ENCODE measurements around the gene PRDX1.
"Not testable (repeated sequence)": the region's sequence is repeated elsewhere in the genome, so short reads cannot be mapped to it uniquely, and the experiment has no call there.

The PRDX1 gene

DNA sequence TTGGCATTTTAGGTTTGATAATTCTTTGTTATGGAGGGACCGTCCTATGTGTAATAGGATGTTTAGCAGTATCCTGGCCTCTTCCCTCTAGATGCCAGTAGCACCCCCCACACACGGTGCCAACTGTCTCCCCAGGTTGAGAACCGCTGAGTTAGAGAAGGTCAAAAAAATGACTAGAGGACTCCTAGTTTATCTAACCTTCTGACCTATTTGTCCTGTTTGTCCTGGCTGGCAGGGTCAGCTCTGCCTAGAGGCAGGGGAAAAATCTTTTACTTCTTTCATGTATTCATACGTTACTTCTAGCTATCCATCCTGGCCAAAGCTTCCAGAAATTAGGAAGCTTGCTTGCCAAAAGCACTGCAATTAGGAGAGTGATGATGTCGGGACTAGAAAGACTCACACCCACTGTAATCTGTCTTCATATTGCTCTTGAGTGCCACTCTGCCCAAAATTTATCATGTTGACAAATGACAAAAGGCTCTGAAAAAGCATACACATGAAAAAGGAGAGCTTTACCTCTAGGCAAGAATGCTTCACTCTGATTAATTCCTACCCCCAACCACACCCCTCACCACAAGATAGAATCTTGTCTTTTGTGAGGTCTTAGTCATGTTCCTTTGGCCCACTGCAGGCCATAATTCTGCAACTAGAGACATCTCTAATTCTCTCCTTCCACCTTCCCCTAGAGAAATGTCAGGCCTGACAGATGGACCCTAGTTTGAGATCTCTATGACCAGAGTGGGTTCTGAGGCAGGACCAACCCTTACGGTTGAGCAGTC is 14.5 kb upstream of the PRDX1 start:
- no peak for DNase-seq (ENCODE audit: low read depth)

DNA sequence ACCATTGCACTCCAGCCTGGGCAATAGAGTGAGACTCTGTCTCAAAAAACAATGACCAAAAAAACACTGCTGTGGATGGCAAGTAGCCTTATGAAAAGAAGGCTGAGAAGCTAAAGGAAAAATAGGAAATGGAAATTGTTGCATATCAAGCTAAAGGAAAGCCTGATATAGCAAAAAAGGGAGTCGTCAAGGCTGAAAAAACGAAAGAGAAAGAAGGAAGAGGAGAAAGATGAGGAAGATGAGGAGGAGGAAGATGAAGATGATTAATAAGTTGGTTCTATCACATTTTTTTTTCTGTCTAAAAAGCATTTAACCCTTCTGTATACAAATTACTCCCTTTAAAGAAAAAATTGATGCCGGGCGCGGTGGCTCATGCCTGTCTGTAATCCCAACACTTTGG is 10.2 kb upstream of the PRDX1 start:
- DNase-seq (ENCODE audit: low read depth), result no peak

DNA sequence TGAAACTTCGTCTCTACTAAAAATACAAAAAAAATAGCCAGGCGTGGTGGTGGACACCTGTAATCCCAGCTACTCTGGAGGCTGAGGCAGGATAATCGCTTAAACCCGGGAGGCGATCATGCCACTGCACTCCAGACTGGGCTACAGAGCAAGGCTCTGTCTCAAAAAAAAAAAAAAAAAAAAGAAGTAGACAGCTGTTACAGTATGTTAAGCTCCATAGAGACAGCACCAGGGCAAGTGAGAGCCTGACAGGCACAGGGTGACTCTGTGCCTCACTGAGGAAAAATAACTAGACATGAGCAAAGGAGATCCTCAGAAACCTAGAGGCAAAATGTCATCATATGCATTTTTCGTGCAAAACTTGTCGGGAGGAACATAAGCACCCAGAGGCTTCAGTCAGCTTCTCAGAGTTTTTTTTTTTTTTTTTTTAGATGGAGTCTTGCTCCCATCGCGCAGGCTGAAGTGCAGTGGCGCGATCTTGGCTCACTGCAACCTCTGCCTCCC is 9.0 kb upstream of the PRDX1 start:
- DNase-seq (ENCODE audit: low read depth), result no peak

DNA sequence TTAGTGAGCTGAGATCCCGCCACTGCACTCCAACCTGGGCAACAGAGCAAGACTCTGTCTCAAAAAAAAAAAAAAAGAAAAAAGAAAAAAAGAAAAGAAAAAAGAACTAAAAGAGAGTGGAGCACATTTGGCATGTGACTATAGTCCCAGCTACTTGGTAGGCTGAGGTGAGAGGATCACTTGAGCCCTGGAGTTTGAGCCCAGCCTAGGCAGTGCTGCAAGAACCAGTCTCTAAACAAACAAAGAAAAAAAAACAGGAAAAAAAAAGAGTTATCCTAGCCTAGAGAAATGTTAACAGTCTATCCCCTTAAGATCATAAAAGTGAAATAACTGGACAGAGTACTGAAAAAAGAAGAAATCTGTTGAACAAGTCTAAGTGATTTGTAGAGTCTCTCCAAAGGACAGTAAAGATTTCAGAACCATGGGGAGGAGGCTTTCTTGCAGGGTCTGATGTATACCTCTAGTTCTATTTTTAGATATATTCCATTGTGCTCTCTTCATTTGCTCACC is 4.5 kb upstream of the PRDX1 start:
- DNase-seq (ENCODE audit: low read depth), result no peak

DNA sequence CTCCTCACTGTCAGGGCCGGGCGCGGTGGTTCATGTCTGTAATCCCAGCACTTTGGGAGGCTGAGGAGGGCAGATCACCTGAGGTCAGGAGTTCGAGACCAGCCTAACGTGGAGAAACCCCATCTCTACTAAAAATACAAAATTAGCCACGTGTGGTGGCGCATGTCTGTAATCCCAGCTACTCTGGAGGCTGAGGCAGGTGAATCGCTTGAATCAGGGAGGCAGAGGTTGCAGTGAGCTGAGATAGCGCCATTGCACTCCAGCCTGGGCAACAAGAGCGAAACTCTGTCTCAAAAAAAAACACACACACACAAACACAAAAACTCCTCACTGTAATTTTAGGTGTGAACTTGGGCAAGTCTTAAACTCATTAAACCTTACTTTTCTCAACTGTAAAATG is 2.3 kb upstream of the PRDX1 start:
- DNase-seq (ENCODE audit: low read depth), result not testable (repeated sequence)

DNA sequence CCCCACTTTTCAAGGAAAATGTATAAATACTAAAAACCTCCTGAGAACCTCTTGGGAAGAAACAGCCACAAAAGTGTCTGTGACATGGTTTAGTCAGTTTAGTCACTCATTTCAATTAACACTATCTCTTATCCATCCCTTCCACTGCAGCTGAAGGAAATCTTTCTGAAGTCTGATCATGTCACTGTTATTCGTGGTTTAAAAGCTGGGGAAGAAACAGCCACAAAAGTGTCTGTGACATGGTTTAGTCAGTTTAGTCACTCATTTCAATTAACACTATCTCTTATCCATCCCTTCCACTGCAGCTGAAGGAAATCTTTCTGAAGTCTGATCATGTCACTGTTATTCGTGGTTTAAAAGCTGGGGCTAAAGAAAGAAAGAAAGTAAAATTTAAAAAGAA is 1.8 kb upstream of the PRDX1 start:
- not testable (repeated sequence) for DNase-seq (ENCODE audit: low read depth)

DNA sequence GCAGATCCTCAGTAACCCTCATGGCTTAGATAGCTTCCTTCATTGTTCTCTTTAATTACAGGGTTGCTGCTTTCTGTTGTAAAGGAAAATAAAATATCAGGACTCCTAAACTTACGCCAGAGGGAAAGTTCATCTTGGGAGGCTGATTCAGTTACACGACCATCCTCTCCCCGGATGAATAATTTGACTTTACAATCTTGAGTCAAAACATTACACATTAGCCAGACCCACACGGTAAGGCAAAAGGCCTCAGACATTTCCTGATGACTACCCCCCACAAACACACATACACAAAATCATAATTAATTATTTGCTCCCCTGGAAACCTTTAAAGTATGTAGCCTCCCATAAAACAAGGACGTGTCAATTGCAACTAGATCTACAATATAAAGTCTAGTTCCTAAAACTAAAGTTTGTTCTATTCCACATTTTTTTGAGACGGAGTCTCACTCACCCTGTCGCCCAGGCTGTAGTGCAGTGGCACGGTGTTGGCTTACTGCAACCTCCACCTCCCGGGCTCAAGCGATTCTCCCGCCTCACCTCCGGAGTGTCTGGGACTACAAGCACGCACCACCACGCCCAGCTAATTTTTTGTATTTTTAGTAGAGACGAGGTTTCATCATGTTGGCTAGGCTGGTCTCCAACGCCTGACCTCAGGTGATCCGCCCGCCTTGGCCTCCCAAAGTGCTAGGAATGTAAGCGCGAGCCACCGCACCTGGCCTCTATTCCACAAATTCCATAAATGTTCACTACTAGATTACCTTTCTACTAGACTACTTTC is 830 bp upstream of the PRDX1 start:
- DNase-seq (ENCODE audit: low read depth), result no peak

DNA sequence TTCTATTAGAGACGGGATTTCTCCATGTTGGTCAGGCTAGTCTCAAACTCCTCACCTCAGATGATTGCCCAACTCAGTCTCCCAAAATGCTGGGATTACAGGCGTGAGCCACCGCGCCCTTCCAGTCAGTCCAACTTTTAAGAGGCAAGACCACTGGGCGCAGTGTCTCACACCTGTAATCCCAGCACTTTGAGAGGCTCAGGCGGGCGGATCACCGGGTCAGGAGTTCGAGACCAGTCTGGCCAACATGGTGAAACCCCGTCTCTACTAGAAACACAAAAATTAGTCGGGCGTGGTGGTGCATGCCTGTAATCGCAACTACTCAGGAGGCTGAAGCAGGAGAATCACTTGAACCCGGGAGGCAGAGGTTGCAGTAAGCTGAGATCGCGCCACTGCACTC is 1.9 kb downstream of the PRDX1 start:
- DNase-seq (ENCODE audit: low read depth), result not testable (repeated sequence)

DNA sequence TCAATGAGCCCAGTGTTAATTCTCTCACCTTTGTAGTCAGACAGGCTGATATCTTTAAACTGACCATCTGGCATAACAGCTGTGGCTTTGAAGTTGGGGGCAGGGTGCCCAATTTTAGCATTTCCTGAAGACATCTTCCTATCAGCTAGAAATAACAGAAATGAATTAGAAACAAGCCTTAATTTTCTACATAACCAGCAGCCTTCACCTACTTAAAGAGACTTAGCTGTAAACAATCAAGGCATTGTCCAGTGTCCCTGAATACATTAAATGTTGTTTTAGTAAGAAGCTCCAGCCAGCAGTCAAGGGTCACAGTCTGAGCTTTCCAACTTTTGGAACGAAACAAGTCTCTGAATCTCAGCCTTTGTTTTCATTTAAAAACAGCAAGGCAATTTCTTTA is 2.8 kb downstream of the PRDX1 start:
- DNase-seq (ENCODE audit: low read depth), result no peak

DNA sequence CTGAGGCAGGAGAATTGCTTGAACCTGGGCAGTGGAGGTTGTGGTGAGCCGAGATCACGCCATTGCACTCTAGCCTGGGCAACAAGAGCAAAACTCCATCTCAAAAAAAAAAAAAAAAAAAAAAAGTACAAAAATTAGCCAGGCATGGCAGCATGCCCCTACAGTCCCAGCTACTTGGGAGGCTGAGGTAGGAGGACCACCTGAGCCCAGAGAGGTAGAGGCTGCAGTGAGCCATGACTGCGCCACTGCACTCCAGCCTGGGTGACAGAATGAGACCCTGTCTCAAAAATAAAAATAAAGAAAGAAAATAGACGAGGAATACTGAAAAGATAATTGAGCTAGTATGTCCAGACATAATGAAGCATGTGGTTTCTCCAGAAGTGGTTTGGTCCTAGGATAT is 3.3 kb downstream of the PRDX1 start:
- not testable (repeated sequence) for DNase-seq (ENCODE audit: low read depth)

DNA sequence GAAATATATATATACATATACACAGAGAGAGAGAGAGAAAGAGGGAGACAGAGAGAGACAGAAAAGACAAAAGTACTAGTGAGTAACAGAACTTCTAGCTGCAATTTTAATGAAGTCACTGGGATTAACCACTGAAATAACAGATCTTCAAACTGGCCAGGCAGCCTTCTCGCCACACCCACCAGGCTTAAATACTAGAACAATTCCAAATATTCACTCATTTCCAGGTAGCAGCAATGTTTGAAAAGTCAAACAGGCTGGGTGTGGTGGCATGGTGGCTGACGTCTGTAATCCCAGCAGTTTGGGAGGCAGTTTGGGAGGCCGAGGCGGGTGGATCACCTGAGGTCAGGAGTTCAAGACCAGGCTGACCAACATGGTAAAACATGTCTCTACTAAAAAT is 5.2 kb downstream of the PRDX1 start:
- no peak for DNase-seq (ENCODE audit: low read depth)

DNA sequence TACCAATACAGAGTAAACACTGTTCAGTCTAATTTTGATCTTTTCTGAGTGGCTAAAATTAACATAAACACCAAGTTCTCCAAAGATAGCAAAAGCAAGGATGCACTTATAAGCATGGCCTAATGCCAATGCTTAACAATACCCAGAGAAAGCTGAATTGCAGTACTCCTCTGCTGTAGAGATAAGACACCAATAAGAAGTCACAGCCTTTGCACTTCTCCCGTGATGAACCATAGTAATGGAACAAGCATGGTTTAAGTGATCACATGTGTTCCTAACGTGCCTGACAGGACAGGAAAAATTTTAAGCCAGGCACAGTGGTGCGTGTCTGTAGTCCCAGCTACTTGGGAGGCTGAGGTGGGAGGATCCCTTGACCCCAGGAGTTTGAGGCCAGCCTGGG is 5.6 kb downstream of the PRDX1 start:
- DNase-seq (ENCODE audit: low read depth), result no peak

DNA sequence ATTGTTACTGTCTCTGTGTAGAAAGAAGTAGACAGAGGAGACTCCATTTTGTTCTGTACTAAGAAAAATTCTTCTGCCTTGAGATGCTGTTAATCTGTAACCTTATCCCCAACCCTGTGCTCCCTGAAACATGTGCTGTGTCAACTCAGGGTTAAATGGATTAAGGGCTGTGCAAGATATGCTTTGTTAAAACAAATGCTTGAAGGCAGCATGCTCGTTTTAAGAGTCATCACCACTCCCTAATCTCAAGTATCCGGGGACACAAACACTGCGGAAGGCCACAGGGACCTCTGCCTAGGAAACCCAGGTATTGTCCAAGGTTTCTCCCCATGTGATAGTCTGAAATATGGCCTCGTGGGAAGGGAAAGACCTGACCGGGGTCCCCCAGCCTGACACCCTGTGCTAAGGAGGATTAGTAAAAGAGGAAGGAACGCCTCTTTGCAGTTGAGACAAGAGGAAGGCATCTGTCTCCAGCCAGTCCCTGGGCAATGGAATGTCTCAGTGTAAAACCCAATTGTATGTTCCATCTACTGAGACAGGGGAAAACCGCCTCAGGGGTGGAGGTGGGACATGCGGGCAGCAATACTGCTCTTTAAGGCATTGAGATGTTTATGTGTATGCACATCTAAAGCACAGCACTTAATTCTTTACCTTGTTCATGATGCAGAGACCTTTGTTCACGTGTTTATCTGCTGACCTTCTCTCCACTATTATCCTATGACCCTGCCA is 8.0 kb downstream of the PRDX1 start:
- DNase-seq (ENCODE audit: low read depth), result not testable (repeated sequence)

DNA sequence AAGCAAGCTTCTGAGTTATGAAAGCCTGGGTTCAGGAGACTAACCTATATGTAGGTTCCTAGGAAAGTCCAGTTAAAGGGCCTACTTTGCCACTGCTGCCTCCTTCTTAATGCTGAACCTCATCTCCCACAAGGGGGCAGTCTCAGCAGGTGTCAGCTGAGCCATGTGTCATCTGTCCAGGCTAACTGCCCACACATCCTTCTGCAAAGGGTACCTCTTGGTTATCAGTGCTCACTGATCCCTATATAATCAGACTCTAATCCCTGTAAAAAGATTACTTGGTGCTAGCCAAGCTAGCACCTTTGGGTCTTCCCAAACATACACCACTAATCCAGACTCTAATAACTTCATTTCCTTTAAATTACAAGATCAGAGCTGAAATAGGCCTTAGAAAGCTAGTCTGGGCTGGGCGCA is 9.0 kb downstream of the PRDX1 start:
- DNase-seq (ENCODE audit: low read depth), result no peak

DNA sequence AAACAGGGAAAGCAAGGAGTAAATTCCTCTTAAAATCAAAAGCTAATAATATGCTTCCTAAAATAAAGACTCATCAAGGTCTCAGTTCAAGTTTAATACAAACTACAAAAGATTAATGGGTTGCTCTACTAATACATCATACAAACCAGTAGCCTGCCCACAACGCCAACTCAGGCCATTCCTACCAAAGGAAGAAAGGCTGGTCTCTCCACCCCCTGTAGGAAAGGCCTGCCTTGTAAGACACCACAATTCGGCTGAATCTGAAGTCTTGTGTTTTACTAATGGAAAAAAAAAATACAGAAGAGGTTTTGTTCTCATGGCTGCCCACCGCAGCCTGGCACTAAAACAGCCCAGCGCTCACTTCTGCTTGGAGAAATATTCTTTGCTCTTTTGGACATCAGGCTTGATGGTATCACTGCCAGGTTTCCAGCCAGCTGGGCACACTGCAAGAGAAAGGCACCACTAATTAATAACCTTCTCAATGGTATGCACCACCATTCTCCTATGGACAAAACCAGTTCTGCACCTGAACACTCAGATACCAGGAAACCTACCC is 10.6 kb downstream of the PRDX1 start:
- DNase-seq (ENCODE audit: low read depth), result no peak

DNA sequence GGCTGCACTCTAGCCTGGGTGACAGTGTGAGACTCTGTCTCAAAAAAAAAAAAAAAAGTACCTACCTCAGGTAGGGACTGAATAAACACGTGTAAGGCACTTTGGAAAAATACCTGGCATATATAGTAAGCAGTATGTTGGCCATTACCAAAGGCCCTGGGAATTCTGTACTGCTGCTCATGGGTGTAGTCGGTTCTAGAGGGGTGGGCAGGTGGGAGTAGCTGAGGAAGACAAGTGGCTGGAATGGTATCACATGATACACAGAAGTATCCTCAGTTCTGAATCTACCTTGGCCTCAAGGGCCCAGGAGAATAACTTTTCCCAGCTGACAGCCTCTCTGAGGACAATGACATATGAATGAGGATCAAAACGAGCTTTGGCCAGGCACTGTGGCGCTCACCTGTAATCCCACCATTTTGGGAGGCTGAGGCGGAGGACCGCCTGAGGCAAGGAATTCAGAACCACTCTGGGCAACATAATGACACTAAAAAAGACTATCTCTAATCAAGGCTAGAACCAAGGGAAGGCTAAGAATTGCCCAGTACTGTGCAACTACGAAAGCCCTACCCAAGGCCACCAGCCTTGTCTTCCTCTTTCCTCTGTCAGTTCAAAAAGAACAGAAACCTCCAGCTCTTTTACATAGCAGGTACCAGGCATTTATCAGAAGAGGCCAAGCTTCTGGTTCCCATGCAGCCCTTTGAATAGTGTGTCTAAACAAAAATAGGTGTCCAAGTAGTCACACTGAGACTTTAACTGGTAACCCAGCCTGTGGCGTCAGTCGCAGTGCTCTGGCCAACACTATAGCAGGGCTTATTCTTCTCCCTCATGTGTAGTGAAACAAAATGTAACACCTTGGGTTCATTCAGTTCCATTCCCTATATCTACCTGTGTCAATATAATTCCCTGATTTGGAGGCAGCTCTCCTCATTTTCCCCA is 11.4 kb downstream of the PRDX1 start:
- DNase-seq (ENCODE audit: low read depth), result no peak

DNA sequence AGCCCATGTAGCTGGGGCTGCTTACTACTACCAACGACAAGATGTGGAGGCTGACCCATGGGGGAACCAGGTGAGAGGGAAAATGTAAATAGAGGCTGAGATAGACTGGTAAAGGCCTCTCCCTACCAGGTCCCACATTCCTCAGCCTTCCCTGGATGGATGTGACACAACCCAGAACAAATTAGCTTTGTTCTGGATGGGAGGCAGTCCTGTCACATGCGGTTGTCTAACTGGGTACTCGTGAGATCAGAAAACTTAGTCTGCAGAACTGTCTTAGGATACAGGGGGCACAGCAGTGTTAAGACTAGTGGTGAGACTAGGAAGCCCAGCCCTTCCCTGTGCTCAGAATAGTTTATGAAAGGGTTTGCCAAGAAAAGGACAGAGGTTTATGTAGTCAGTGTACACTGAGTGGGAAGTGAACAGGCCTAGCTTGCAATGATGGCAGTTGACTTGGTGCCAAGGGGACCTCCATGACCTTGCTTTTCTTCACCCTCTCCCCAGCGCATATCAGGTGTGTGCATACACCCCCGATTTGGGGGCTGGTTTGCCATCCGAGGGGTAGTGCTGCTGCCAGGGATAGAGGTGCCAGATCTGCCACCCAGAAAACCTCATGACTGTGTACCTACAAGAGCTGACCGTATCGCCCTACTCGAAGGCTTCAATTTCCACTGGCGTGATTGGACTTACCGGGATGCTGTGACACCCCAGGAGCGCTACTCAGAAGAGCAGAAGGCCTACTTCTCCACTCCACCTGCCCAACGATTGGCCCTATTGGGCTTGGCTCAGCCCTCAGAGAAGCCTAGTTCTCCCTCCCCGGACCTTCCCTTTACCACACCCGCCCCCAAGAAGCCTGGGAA is 13.2 kb downstream of the PRDX1 start:
- no peak for DNase-seq (ENCODE audit: low read depth)

DNA sequence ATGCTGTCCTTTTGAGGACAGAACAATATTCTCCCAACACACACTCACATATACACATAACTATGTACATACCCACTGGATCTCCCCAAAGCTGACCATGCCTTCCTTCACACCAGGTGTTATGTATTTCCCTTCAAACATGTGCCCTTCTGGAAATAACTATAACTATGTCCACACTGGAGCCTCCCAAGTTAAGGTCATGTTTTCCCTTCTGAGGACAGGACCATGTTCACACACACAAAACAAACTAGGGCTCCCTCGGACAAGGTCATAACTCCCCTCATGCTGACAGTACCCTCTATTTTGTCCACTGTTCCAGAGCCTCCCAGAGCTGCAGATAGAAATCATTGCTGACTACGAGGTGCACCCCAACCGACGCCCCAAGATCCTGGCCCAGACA is 13.8 kb downstream of the PRDX1 start:
- DNase-seq (ENCODE audit: low read depth), result no peak

DNA sequence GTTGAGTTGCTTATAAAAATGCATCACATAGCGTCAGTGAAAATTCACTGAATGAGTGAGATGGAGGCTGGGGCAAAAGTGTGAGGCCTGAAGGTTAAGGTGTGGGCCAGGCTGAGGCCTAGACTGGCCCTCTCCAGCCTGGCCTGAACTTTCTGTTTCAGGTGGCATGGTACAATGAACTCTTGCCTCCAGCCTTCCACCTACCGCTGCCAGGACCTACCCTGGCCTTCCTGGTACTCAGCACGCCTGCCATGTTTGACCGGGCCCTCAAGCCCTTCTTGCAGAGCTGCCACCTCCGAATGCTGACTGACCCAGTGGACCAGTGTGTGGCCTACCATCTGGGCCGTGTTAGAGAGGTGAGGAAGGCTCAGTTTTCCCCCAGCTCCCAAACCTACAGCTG is 14.5 kb downstream of the PRDX1 start:
- no peak for DNase-seq (ENCODE audit: low read depth)
